K562 (cell line): ENCODE data around the gene ACBD4. TPM values are rescaled to one million over a fixed set of nuclear protein-coding genes. Genes with fewer than 3 reads are reported as not detected.

Source experiments
- ATAC-seq: fragments of 200-7000 bp; cut with Tn5 transposase; 3 replicates; pipeline ENCODE4 v1.9.1; 2020; ENCODE audit warnings: moderate library complexity
- BruUV-seq: library from RNA; stranded (reverse); fragments of 400-500 nt; replicated peaks from 2 replicates; lab custom pipeline; 2021; lab: Mats Ljungman, UMichigan
- CTCF ChIA-PET: fragments of 300-600 bp; formaldehyde crosslinking; extraction: SDS; loops from one replicate; lab custom pipeline; 2021; ENCODE audit warnings: low intra/inter-chr PET ratio; lab: Yijun Ruan, JAX
- POLR2A ChIA-PET: fragments of 300-600, 350-650 bp; sonication (Branson Sonifier 250); formaldehyde crosslinking; extraction: SDS; loops from one replicate; lab custom pipeline; 2021; ENCODE audit warnings: antibody characterized with exemption, inconsistent platforms; lab: Yijun Ruan, JAX
- DNase-seq, 4 experiments: peaks; one replicate each; pipeline versions ENCODE4 v3.0.0 to v3.0.0-alpha.2; 2011 to 2018; ENCODE audit warnings: low spot score in 3 of 4, mixed read lengths in 3 of 4; ENCODE audit errors: extremely low read depth in 1 of 4
- FAIRE-seq: peaks from 2 replicates; lab custom pipeline; 2011; peaks lifted over from hg19 to GRCh38; lab: Jason Lieb, UNC
- H2AFZ ChIP-seq: 2 replicates; pipeline ENCODE4 v1.6.0; 2011; ENCODE audit warnings: low read depth, low read length, control low read depth, inconsistent platforms
- H3K27ac ChIP-seq: fragments of 200-600 bp; 3 replicates; pipeline ENCODE4 v1.8.0; 2011; ENCODE audit warnings: low read depth, mild to moderate bottlenecking, control low read depth, inconsistent platforms, low read length, moderate library complexity, mixed read lengths; ENCODE audit errors: extremely low read depth
- H3K27me3 ChIP-seq, 2 experiments: fragments of 300-600 bp in 1 of 2; 2 replicates in 1 of 2; 3 replicates in 1 of 2; pipeline versions ENCODE4 v1.6.0 to v1.8.0; 2011; ENCODE audit warnings: inconsistent platforms in 2 of 2, low read length in 2 of 2, mild to moderate bottlenecking in 1 of 2, mixed read lengths in 1 of 2, moderate library complexity in 1 of 2; ENCODE audit not compliant: control insufficient read depth in 2 of 2, insufficient read depth in 2 of 2
- H3K36me3 ChIP-seq: fragments of 300-600 bp; 3 replicates; pipeline ENCODE4 v1.8.0; 2011; ENCODE audit warnings: mild to moderate bottlenecking, low read length, inconsistent platforms; ENCODE audit not compliant: control insufficient read depth, insufficient read depth
- H3K4me1 ChIP-seq, 2 experiments: fragments of 200-600 bp in 1 of 2; replicated peaks in 1 of 2; 2 replicates in 1 of 2; 3 replicates in 1 of 2; pipeline versions ENCODE4 v1.5.1 to v1.8.0; 2011; ENCODE audit warnings: inconsistent platforms in 2 of 2, low read length in 2 of 2, mild to moderate bottlenecking in 1 of 2, mixed read lengths in 1 of 2, moderate library complexity in 1 of 2; ENCODE audit not compliant: control insufficient read depth in 2 of 2, insufficient read depth in 2 of 2
- H3K4me2 ChIP-seq: 2 replicates; pipeline ENCODE4 v1.6.1; 2011; ENCODE audit warnings: low read length, control low read depth, inconsistent platforms, mixed read lengths; ENCODE audit not compliant: insufficient read depth
- H3K4me3 ChIP-seq: fragments of 200-600 bp; sonication (generic), shearing (Covaris generic); 2 replicates; pipeline ENCODE4 v1.5.1; 2016; ENCODE audit warnings: control low read depth, inconsistent platforms
- H3K79me2 ChIP-seq: fragments of 200-600 bp; 3 replicates; pipeline ENCODE4 v1.8.0; 2011; ENCODE audit warnings: low read length, inconsistent platforms; ENCODE audit not compliant: control insufficient read depth, insufficient read depth
- H3K9ac ChIP-seq, 2 experiments: 2 replicates each; pipeline versions ENCODE4 v1.6.0 to v1.6.1; 2011; ENCODE audit warnings: low read depth in 2 of 2, low read length in 2 of 2, control low read depth in 1 of 2, inconsistent platforms in 1 of 2, mild to moderate bottlenecking in 1 of 2, mixed read lengths in 1 of 2; ENCODE audit not compliant: insufficient read depth in 1 of 2
- H3K9me1 ChIP-seq: one replicate; pipeline ENCODE4 v1.6.0; 2011; ENCODE audit warnings: inconsistent platforms, mild to moderate bottlenecking, low read length, moderate library complexity; ENCODE audit not compliant: control insufficient read depth, insufficient read depth
- H3K9me3 ChIP-seq: replicated peaks from 2 replicates; pipeline ENCODE4 v1.5.1; 2011; ENCODE audit warnings: low read depth, low read length, inconsistent platforms; ENCODE audit not compliant: control insufficient read depth, insufficient read depth
- H4K20me1 ChIP-seq: replicated peaks from 2 replicates; pipeline ENCODE4 v1.6.1; 2011; ENCODE audit warnings: low read length, inconsistent platforms, mixed read lengths; ENCODE audit not compliant: control insufficient read depth, insufficient read depth
- ARHGAP35 ChIP-seq: fragments of 450-650 bp; IDR thresholded peaks from 2 replicates; pipeline ENCODE4 v1.6.1; 2018; ENCODE audit not compliant: partially characterized antibody
- MCM7 ChIP-seq, 2 experiments: fragments of 450-650 bp; IDR thresholded peaks; 2 replicates each; pipeline ENCODE4 v1.6.1; 2016 to 2018
- MXI1 ChIP-seq: IDR thresholded peaks from 2 replicates; pipeline ENCODE4 v1.6.1; 2011; ENCODE audit warnings: low read depth, mild to moderate bottlenecking, improper control_type of control experiment, low read length
- NFIC ChIP-seq: fragments of 450-650 bp; IDR thresholded peaks from 2 replicates; pipeline ENCODE4 v1.6.1; 2017; ENCODE audit warnings: mild to moderate bottlenecking, inconsistent platforms
- PTRF ChIP-seq: fragments of 450-650 bp; IDR thresholded peaks from 2 replicates; pipeline ENCODE4 v1.6.1; 2016; ENCODE audit warnings: mild to moderate bottlenecking, missing genetic modification characterization, missing compliant biosample characterization
- SUPT5H ChIP-seq: fragments of 450-650 bp; IDR thresholded peaks from 2 replicates; pipeline ENCODE4 v1.6.1; 2016
- TRIM28 ChIP-seq: fragments of 450-650 bp; IDR thresholded peaks from 2 replicates; pipeline ENCODE4 v1.6.1; 2017
- ZBTB33 ChIP-seq: sonication (generic); formaldehyde crosslinking; IDR thresholded peaks from 2 replicates; pipeline ENCODE4 v1.8.1; 2023; ENCODE audit warnings: mild to moderate bottlenecking, missing genetic modification reagents
- ZNF778 ChIP-seq: fragments of 450-650 bp; formaldehyde crosslinking; IDR thresholded peaks from 2 replicates; pipeline ENCODE4 v1.4.0; 2020; ENCODE audit warnings: mild to moderate bottlenecking, moderate library complexity
- WGBS: fragments of 100-300 bp; shearing (Covaris generic); methylation state at CpG from one replicate; pipeline ENCODE4 v1.1.6; 2016; ENCODE audit warnings: low coverage, mixed read lengths; ENCODE audit not compliant: insufficient coverage; ENCODE audit errors: missing lambda C conversion rate; 5-methylcytosine and 5-hydroxymethylcytosine counted together
- in situ Hi-C: fragments of 300-500 bp; cut with MboI; formaldehyde crosslinking; loops from 4 replicates; pipeline ENCODE4 v1.15.0; 2018; ENCODE audit warnings: inconsistent platforms, mixed read lengths
- intact Hi-C: fragments of 100-400 bp; cut with micrococcal nuclease; formaldehyde crosslinking; loops from 2 replicates; pipeline ENCODE4 v1.14.2; 2022
- polyA plus RNA-seq, 8 experiments: library from polyadenylated mRNA; depleted of rRNA in 4 of 8; stranded (reverse) in 5 of 8; unstranded in 3 of 8; fragments of >200 nt; fragmentation: Nextera tagmentation in 2 of 8; fragmentation: Illumina TruSeq in 1 of 8; extraction: Ambion mirVana in 2 of 8; extraction: Trizol in 1 of 8; gene quantifications; 2 replicates each; pipeline versions ENCODE4 v1.2.1 to v1.2.3, GENCODE V29; 2011 to 2014; ENCODE audit warnings: inconsistent platforms in 1 of 8, missing spikeins in 1 of 8
- total RNA-seq, 7 experiments: library from RNA; depleted of rRNA in 6 of 7; stranded (reverse); fragments of >200 nt in 6 of 7; fragmentation: Illumina TruSeq in 2 of 7; extraction: Trizol in 2 of 7; gene quantifications; 2 replicates each; pipeline versions ENCODE4 v1.2.1 to v1.2.3, GENCODE V29; 2011 to 2021; ENCODE audit warnings: low replicate concordance in 1 of 7

ACBD4 gene
- total and polyA plus RNA-seq, 9 of the 15 experiments (the other 6 are each of a cell fraction or from before 2014, with no cell fraction given): 0.14 to 6.9 (median 4.6) TPM

GRCh38 chr17:45120558-45120957 lies 14.9 kb upstream of the ACBD4 start:
- no peaks in the 10 kb centered on the region for H4K20me1 ChIP-seq
- ChIA-PET POLR2A (interaction anchor here (0.6 kb wide), 1 partner anchor 307 kb away, joined by 3 read pairs; no protein-coding TSS in a partner anchor), CTCF (interaction anchor here (0.8 kb wide), 1 partner anchor 11 kb away, joined by 4 read pairs; no protein-coding TSS in a partner anchor)
- no peaks in the 10 kb centered on the region for H3K36me3 ChIP-seq
- no peaks in the 10 kb centered on the region for H3K27me3 ChIP-seq
- H3K27ac ChIP-seq: no peak overlapping the region
- no peaks in the 10 kb centered on the region; the same call in 2 of the 3 replicates for H3K79me2 ChIP-seq
- intact Hi-C loops (loop anchor here (10.0 kb wide), 1 partner anchor 106 kb away; no protein-coding TSS in a partner anchor), in situ Hi-C loops (no loop called here)
- H2AFZ ChIP-seq: no peak overlapping the region
- no peaks in the 10 kb centered on the region for H3K9me3 ChIP-seq
- DNase-seq (no peak), ATAC-seq (no peak), FAIRE-seq (no peak)
- H3K4me1 ChIP-seq: peaks cover 22 to 48% of the 10 kb centered on the region in 2 experiments
- H3K9me1 ChIP-seq: no peaks in the 10 kb centered on the region
- no peak overlapping the region for H3K4me2 ChIP-seq
- no peak overlapping the region for H3K9ac ChIP-seq
- TF ChIP-seq NFIC (no peak), ARHGAP35 (no peak), PTRF (tag) (no peak), MCM7 (IDR thresholded peaks at IDR 0.05) (no peak), MXI1 (no peak), ZNF778 (no peak), TRIM28 (no peak)
- 82% methylated on average over 19 of the region's 22 CpGs for WGBS
- no TSS peak for BruUV-seq
- no peak overlapping the region for H3K4me3 ChIP-seq

- TF ChIP-seq SUPT5H (no peak), ZBTB33 (CRISPR knock-in tag) (peak; percentile 93)
- no peaks in the 10 kb centered on the region for H3K36me3 ChIP-seq
- 0 out of 4 replicates have a peak overlapping the region, but pooled peaks of 1 of the 2 experiments have one; percentile 29 for H3K9ac ChIP-seq
- H2AFZ ChIP-seq: no peak overlapping the region
- no peak overlapping the region for H3K4me3 ChIP-seq
- no peaks in the 10 kb centered on the region for H3K9me1 ChIP-seq
- no peak overlapping the region for H3K4me2 ChIP-seq
- no peaks in the 10 kb centered on the region; the same call in 2 of the 3 replicates for H3K79me2 ChIP-seq
- WGBS: 92% methylated on average over 16 of the region's 45 CpGs
- no peak for ATAC-seq
- H3K27me3 ChIP-seq: no peaks in the 10 kb centered on the region
- no peaks in the 10 kb centered on the region for H3K9me3 ChIP-seq
- H3K4me1 ChIP-seq: peaks cover 22 to 47% of the 10 kb centered on the region in 2 experiments
- BruUV-seq: no TSS peak
- FAIRE-seq: no peak
- intact Hi-C loops (loop anchor here (10.0 kb wide), 1 partner anchor 106 kb away; no protein-coding TSS in a partner anchor), in situ Hi-C loops (no loop called here)
- no peaks in the 10 kb centered on the region for H4K20me1 ChIP-seq
- no peak overlapping the region for H3K27ac ChIP-seq
- ChIA-PET CTCF (no interaction called here), POLR2A (no interaction called here)
- no peak for DNase-seq
These were observed 14.4 kb upstream of the ACBD4 start for GRCh38 chr17:45121055-45121454.
